Tibial nerve (tissue), 3 donors: ENCODE results near the gene ZNF207.

Experiments
- CTCF ChIP-seq, 5 experiments: fragments of 200-600 bp in 3 of 5; fragments of 450-650 bp in 2 of 5; sonication (generic) in 3 of 5; IDR thresholded peaks; one replicate each; pipeline ENCODE4 v1.5.1; 2016 to 2019; ENCODE audit warnings: antibody characterized with exemption in 5 of 5, mild to moderate bottlenecking in 3 of 5, moderate library complexity in 2 of 5
- POLR2A ChIP-seq, 2 donors: fragments of 450-650 bp; IDR thresholded peaks; one replicate each; pipeline ENCODE4 v1.6.1; 2017; ENCODE audit warnings: antibody characterized with exemption in 2 of 2, mild to moderate bottlenecking in 2 of 2, moderate library complexity in 2 of 2

GRCh38 chr17:32386844-32387243, 36.9 kb downstream of the ZNF207 start:
- no peak for TF ChIP-seq POLR2A (IDR thresholded peaks at IDR 0.05)
- TF ChIP-seq CTCF (IDR thresholded peaks at IDR 0.05): no peak
